ENCODE data around the gene SMARCA2. TPM values are rescaled to one million over a fixed set of nuclear protein-coding genes. Genes with fewer than 3 reads are reported as not detected.

SMARCA2 gene
- total and polyA plus RNA-seq, 10 of the 15 experiments (the other 5 are each of a cell fraction or from before 2014, with no cell fraction given) = 100 to 392 (median 204) TPM

- no peak for TF ChIP-seq CEBPB (IDR thresholded peaks at IDR 0.05; ENCODE audit: borderline replicate concordance in 1 of 2, low read depth in 2 of 2, low read length in 2 of 2)
These were observed 155.6 kb downstream of the SMARCA2 start (continued) for GRCh38 chr9:2170722-2171121.

GRCh38 chr9:2173170-2173569 lies 158.0 kb downstream of the SMARCA2 start:
- Histone ChIP-seq H3K4me1 (ENCODE audit: control insufficient read depth, insufficient read depth, low read length) (no peaks in the 10 kb centered on the region), H3K4me3 (no peak overlapping the region), H3K27me3 (replicated peaks in 1 of 2; ENCODE audit: control insufficient read depth in 2 of 2, insufficient read depth in 2 of 2, low read length in 1 of 2) (no peaks in the 10 kb centered on the region), H3K36me3 (ENCODE audit: control insufficient read depth in 2 of 2, insufficient read depth in 2 of 2, low read length in 1 of 2) (peaks cover 14 to 43% of the 10 kb centered on the region in 2 experiments), H2AFZ (ENCODE audit: control insufficient read depth, low read depth, low read length) (no peak overlapping the region), H4K20me1 (ENCODE audit: control insufficient read depth, insufficient read depth) (no peaks in the 10 kb centered on the region), H3K9ac (ENCODE audit: control insufficient read depth, insufficient read depth, low read length) (no peak overlapping the region), H3K9me3 (replicated peaks; ENCODE audit: control insufficient read depth, insufficient read depth, low read length) (no peaks in the 10 kb centered on the region), H3K79me2 (ENCODE audit: control insufficient read depth, insufficient read depth, low read length) (peaks cover 2% of the 10 kb centered on the region), H3K4me2 (ENCODE audit: control insufficient read depth, insufficient read depth) (no peak overlapping the region), H3K27ac (ENCODE audit: control insufficient read depth, insufficient read depth) (no peak overlapping the region)
- ChIA-PET CTCF (no interaction called here), POLR2A (no interaction called here), RAD21 (ENCODE audit: unreplicated experiment) (interaction anchor here (0.6 kb wide), 2 partner anchors 15 to 26 kb away, joined by 3 to 4 read pairs; no protein-coding TSS in a partner anchor), SMC1A (ENCODE audit: uncharacterized antibody, unreplicated experiment) (no interaction called here)
- intact Hi-C loops (cut with micrococcal nuclease; ENCODE audit: unreplicated experiment) (no loop called here), in situ Hi-C loops (cut with MboI) (no loop called here)
- ATAC-seq = no peak
- 95% methylated on average over 1 of the region's 1 CpG for WGBS (ENCODE audit: insufficient coverage, insufficient replicate concordance, low lambda C conversion rate, missing lambda C conversion rate)
- no peak for DNase-seq (ENCODE audit: low read depth, low spot score)
- TF ChIP-seq NR2C2 (IDR thresholded peaks at IDR 0.05; ENCODE audit: borderline replicate concordance, control insufficient read depth, insufficient read length, low read depth) = no peak
- no peak for FAIRE-seq
- no TSS peak for BruUV-seq (replicated peaks)

GRCh38 chr9:2173861-2174260 lies 158.7 kb downstream of the SMARCA2 start:
- no peaks in the 10 kb centered on the region for H4K20me1 ChIP-seq (ENCODE audit: control insufficient read depth, insufficient read depth)
- no peaks in the 10 kb centered on the region for H3K9me3 ChIP-seq (replicated peaks; ENCODE audit: control insufficient read depth, insufficient read depth, low read length)
- DNase-seq (ENCODE audit: low read depth, low spot score) (no peak), ATAC-seq (no peak), FAIRE-seq (no peak)
- intact Hi-C loops (cut with micrococcal nuclease; ENCODE audit: unreplicated experiment) (no loop called here), in situ Hi-C loops (cut with MboI) (no loop called here)
- CTCF ChIA-PET = no interaction called here
- RAD21 ChIA-PET (ENCODE audit: unreplicated experiment) = no interaction called here
- no peak overlapping the region for H3K27ac ChIP-seq (ENCODE audit: control insufficient read depth, insufficient read depth)
- H3K36me3 ChIP-seq (ENCODE audit: control insufficient read depth in 2 of 2, insufficient read depth in 2 of 2, low read length in 1 of 2) = peaks cover 12 to 42% of the 10 kb centered on the region in 2 experiments
- no peaks in the 10 kb centered on the region for H3K27me3 ChIP-seq (replicated peaks in 1 of 2; ENCODE audit: control insufficient read depth in 2 of 2, insufficient read depth in 2 of 2, low read length in 1 of 2)
- no peak overlapping the region for H2AFZ ChIP-seq (ENCODE audit: control insufficient read depth, low read depth, low read length)
- H3K4me2 ChIP-seq (ENCODE audit: control insufficient read depth, insufficient read depth) = no peak overlapping the region
- SMC1A ChIA-PET (ENCODE audit: uncharacterized antibody, unreplicated experiment) = no interaction called here
- no TSS peak for BruUV-seq (replicated peaks)
- H3K79me2 ChIP-seq (ENCODE audit: control insufficient read depth, insufficient read depth, low read length) = peaks cover 2% of the 10 kb centered on the region
- H3K9ac ChIP-seq (ENCODE audit: control insufficient read depth, insufficient read depth, low read length) = no peak overlapping the region
- WGBS (ENCODE audit: insufficient coverage, insufficient replicate concordance, low lambda C conversion rate, missing lambda C conversion rate) = 72% methylated on average over 6 of the region's 6 CpGs
- H3K4me1 ChIP-seq (ENCODE audit: control insufficient read depth, insufficient read depth, low read length) = no peaks in the 10 kb centered on the region
- POLR2A ChIA-PET = no interaction called here
- H3K4me3 ChIP-seq = no peak overlapping the region
- TF ChIP-seq HDAC6 (IDR thresholded peaks at IDR 0.05; ENCODE audit: unreplicated experiment) = no peak
- no peak for TF ChIP-seq TCF7 (IDR thresholded peaks at IDR 0.05; ENCODE audit: borderline replicate concordance)
- no peak for TF ChIP-seq ZNF384 (IDR thresholded peaks at IDR 0.05; ENCODE audit: borderline replicate concordance, low read depth, low read length)
- no peak for TF ChIP-seq BHLHE40 (IDR thresholded peaks at IDR 0.05; ENCODE audit: borderline replicate concordance in 1 of 2, low read depth in 2 of 2, low read length in 1 of 2)
- TF ChIP-seq RCOR1 (conservative IDR thresholded peaks at IDR 0.05; ENCODE audit: low read depth, low read length) = no peak
- TF ChIP-seq NRF1 (conservative IDR thresholded peaks at IDR 0.05; ENCODE audit: low read depth, low read length) = no peak
- no peak for TF ChIP-seq CBX5 (IDR thresholded peaks at IDR 0.05; ENCODE audit: low read depth)
- no peak for TF ChIP-seq CBFB (IDR thresholded peaks at IDR 0.05; ENCODE audit: low read depth)
- TF ChIP-seq ASH2L (IDR thresholded peaks at IDR 0.05; ENCODE audit: borderline replicate concordance, low read depth) = no peak
- TF ChIP-seq ESRRA (IDR thresholded peaks at IDR 0.05; ENCODE audit: low read length) = no peak
- no peak for TF ChIP-seq FOXK2 (IDR thresholded peaks at IDR 0.05)
- no peak for TF ChIP-seq SIX5 (IDR thresholded peaks at IDR 0.05; ENCODE audit: low read depth, low read length, severe bottlenecking)

Data from GM12878 (cell line).